Neural progenitor cell (in vitro differentiated cells): ENCODE results near the gene CCND2.

Experiments used
- EZH2 ChIP-seq: fragments of 200-600 bp; sonication (generic); IDR thresholded peaks from 2 replicates; pipeline ENCODE4 v1.6.1; 2017; ENCODE audit warnings: antibody characterized with exemption, mild to moderate bottlenecking, moderate library complexity
- TF ChIP-seq, protein P1 (sequence below): fragments of 200-600 bp; sonication (generic); IDR thresholded peaks from 2 replicates; pipeline ENCODE4 v1.5.1; 2017; ENCODE audit warnings: antibody characterized with exemption, mild to moderate bottlenecking

GRCh38 chr12:4293299-4293965 is 19.9 kb downstream of the CCND2 start:
- no peak for TF ChIP-seq EZH2
- TF ChIP-seq, protein P1, sequence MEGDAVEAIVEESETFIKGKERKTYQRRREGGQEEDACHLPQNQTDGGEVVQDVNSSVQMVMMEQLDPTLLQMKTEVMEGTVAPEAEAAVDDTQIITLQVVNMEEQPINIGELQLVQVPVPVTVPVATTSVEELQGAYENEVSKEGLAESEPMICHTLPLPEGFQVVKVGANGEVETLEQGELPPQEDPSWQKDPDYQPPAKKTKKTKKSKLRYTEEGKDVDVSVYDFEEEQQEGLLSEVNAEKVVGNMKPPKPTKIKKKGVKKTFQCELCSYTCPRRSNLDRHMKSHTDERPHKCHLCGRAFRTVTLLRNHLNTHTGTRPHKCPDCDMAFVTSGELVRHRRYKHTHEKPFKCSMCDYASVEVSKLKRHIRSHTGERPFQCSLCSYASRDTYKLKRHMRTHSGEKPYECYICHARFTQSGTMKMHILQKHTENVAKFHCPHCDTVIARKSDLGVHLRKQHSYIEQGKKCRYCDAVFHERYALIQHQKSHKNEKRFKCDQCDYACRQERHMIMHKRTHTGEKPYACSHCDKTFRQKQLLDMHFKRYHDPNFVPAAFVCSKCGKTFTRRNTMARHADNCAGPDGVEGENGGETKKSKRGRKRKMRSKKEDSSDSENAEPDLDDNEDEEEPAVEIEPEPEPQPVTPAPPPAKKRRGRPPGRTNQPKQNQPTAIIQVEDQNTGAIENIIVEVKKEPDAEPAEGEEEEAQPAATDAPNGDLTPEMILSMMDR = no peak
